Stimulated activated naive CD8-positive, alpha-beta T cell treated with anti-CD3 and anti-CD28 coated beads, Interleukin-15, Interleukin-2, amounts not matched to agents 100 U/mL and 50 U/mL, for 24 hours (primary cell): Measurements from ENCODE around the gene TM4SF5.
"Not testable (repeated sequence)": the region's sequence is repeated elsewhere in the genome, so short reads cannot be mapped to it uniquely, and the experiment has no call there.

Experiments
- ATAC-seq: fragments of 150-1000 bp; cut with Tn5 transposase; one replicate; pipeline ENCODE4 v1.10.0; 2021
- DNase-seq: peaks from one replicate; pipeline ENCODE4 v3.0.0; 2021

The TM4SF5 gene

DNA sequence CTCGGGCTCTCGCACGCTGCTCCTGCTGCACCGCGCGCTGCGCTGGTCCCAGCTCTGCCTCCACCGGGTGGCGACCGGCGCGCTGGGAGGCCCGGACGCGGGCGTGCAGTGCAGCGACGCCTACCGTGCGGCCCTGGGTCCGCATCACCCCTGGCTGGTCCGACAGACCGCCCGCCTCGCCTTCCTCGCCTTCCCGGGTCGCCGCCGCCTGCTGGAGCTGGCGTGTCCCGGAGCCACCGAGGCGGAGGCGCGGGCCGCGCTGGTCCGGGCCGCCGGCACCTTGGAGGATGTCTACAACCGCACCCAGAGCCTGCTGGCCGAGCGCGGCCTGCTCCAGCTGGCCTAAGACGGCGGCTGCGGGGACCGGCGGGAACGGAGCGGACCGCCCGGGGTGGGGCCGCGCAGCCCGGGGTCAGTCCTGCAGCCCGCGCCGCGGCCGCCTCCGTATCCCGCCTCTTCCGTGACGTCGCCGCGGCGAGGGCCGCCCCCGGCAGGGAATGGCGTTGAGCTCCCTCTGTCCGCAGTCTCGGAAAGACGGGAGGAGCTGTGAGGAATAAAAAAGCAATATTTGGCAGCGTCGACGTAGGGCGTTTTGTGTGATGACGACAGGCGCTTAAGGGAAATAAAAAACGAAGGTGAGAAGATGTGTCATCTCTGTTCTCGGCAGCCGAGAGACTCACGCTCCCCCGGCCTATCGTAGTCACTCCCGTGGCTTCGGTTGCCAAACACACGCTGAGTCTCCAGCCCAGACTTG, 18.4 kb downstream of the TM4SF5 start:
- DNase-seq, result peak; percentile 87
- peak; percentile 93 for ATAC-seq

DNA sequence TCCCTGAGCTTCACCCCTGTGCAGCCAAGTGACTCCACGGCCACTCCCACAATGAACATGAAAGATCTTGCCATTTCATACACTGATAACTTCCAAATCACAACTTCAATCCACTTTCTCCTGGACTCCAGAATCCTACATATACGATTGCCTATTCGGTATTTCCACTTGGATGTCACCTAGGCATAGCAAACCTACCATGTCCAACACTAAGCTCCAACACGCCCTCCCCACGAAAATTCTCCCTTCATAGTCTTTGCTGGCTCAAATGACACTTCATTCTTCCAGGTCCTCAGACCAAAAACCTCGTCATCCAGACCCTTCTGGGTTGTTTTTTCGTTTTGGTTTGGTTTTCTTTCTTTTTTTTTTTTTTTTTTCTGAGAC, 19.0 kb downstream of the TM4SF5 start:
- ATAC-seq (no peak), DNase-seq (no peak)

DNA sequence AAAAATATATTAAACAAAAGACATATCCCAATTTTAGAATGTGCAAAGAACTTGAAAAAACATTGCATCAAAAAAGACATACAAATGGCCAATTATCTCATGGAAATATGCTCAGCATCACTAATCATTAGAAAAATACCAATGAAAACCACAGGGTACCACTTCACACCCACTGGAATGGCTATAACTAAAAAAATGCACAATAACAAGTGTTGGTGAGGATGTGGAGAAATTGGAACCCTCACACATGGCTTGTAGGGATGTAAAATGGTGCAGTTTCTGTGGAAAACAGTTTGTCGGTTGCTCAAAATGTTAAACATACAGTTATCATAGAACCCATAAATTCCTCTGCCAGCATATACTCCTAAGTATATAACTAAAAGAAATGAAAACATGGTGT, 23.5 kb downstream of the TM4SF5 start:
- no peak for DNase-seq
- ATAC-seq, result no peak

DNA sequence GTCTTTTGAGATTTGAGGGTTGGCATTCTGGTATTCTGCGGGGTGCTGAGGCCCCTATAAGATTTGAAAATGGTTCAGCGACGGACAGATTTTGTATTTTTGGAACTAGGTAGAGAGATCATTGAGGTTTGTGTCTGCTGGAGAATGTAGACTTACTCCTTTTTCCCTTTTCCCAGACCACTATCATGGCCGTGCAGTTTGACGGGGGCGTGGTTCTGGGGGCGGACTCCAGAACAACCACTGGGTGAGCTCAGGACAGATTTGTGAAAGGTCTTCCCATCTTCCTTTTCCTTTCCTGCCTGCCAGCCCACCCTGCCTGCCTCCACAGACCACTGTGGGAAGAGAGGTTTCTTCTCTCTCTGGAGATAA, 24.9 kb downstream of the TM4SF5 start:
- ATAC-seq, result no peak
- peak; percentile 63 for DNase-seq

DNA sequence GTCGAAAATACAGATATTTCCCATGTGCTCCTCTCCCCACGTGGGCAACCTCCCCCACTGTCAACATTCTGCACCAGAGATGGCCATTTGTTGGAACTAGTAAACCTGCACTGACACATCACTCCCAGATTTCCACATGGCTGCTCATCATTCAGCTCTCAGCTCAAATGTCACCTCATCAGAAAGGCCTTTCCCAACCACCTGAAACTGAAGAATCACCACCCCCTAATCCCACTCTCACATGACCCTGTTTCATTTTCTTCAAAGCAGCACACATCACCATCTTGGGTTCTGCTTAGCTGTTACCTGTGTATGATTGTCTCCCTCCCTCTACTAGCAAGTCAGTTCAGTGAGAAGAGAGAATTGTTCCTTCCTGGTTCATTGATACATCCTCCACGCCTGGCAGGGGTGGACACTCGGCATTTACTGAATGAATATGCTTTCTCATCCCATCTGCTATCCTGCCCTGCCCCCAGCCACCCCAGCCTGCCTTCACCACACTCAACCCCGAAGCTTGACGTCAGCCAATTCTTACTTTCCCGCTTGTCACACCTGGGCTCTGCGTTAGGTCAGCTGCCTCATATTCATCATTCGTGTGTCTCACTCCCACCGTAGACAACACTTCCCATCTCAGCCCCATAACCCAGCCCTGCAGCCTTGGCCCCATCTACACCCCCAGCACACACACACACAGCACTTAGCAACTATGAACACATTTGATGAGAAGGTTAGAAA, 28.9 kb downstream of the TM4SF5 start:
- DNase-seq (no peak), ATAC-seq (no peak)

DNA sequence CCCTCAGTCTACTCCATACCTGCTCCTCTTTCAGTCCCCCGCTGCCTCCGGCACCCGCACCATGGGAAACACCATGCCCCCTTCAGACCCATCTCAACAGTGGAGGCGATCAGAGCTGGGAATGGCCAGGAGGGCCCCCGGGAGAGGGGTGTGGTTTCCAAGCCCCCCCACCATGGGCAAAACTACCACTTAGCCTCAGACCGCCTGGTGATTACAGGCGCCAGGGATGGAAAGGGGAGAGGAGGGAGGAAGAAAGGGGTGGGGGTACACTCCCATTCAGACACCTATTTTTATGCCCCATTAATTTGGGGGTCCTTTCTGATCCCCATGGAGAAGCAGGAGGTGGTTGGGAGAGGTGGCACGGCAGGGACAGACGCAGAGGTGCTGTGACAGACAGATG, 30.5 kb downstream of the TM4SF5 start, which contains the start of gene C17orf114:
Gene C17orf114 (minus strand): TSS at position 101 of the 400 bp plus-strand sequence.
- DNase-seq, result no peak
- no peak for ATAC-seq

DNA sequence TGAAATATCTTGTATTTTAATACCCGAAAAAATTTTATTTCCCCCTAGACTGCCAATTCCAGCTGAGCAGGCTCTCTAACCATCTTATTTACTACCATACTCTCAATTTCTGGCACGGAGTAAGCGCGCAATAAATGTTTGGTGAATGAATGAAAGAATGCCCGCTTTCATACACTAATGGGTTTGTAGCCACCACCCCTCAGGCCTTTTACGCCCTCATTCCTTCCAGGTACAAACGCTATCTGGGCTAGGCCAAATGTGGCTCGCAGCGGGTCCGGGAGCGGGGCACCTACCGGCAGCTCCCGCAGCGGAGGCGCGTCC, 34.7 kb downstream of the TM4SF5 start:
- no peak for ATAC-seq
- DNase-seq, result no peak

DNA sequence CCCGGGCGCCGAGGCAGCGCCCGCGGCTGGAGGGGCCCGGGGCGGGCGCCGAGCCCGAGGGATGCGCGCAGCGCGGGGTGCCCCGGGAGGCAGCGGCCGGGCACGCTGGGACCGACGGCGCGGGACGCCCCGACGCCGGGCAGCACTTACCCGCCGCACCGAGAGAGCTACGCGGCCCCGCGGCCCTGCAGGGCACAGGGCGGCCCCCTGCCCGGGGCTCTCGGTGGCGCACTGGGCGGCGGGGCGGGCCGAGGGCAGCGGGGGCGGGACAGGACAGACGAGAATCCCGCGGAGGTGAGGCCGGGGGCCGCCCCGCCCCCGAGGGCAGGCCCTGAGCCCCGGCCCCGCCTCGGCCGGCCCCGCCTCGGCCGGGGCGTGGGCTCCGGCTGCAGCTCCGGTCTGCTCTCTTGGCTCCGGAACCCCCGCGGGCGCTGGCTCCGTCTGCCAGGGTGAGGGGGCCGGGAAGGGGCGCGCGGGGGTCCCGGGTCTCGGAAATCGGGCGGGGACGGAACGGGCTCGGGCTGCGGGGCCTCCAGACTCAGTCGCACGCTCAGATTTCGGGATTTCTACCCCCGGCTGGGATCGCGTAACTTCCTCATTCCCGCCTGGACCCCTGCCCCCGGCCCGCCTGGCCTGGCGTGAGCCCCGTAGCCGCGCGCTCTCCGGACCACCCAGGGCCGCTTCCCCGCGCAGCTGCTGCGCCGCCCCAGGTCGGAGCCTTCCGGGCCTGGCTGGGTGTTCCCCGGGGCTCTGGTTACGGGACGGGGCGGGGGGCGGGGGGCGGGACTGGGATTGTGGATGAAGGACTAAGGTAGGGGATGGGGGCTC, 35.3 kb downstream of the TM4SF5 start, which contains the start of gene PLD2:
Gene PLD2 (plus strand): TSS at position 376 of the 828 bp plus-strand sequence. CDS start 621 bp downstream, outside the sequence.
- ATAC-seq (peak; percentile 99), DNase-seq (peak; percentile 90)

DNA sequence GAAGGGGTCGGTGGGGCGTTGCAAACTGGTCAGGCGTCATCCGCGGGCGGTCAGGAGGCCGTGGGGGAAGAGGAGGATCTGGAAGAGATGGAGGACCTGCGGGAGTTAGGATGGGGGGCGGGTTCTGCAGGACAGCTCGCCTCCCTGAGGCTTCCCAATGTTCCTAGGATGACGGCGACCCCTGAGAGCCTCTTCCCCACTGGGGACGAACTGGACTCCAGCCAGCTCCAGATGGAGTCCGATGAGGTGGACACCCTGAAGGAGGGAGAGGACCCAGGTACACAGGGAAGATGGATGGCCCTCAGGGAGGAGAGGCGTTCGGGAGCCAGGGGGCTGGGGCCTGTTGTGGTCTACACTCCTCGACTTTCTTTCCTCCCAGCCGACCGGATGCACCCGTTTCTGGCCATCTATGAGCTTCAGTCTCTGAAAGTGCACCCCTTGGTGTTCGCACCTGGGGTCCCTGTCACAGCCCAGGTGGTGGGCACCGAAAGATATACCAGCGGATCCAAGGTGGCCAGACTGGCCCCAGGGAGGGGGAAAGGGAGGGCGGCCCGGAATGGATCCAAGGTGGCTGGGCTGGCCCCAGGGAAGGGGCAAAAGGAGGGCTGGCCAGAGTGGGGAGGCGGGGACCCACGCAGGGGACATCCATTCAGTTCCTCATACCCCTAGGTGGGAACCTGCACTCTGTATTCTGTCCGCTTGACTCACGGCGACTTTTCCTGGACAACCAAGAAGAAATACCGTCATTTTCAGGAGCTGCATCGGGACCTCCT, 36.1 kb downstream of the TM4SF5 start:
- no peak for DNase-seq
- no peak for ATAC-seq

DNA sequence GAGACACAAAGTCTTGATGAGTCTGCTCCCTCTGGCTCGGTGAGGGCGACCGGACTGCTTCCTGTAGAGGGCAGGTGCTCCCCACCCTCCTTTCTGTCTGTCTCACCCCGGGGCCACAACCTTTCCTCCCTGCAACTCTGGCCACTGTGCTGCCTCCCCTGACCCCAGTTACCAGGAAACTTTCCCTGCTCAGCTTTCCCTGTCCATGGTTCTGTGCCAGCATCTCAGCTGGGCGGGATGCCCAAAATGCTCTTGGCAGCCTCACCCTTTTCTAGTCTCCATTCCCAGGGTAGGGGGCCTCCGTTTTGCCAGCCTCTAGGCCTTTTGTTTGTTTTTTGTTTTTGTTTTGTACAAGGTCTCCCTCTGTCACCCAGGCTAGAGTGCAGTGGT, 36.7 kb downstream of the TM4SF5 start:
- DNase-seq (no peak), ATAC-seq (no peak)

DNA sequence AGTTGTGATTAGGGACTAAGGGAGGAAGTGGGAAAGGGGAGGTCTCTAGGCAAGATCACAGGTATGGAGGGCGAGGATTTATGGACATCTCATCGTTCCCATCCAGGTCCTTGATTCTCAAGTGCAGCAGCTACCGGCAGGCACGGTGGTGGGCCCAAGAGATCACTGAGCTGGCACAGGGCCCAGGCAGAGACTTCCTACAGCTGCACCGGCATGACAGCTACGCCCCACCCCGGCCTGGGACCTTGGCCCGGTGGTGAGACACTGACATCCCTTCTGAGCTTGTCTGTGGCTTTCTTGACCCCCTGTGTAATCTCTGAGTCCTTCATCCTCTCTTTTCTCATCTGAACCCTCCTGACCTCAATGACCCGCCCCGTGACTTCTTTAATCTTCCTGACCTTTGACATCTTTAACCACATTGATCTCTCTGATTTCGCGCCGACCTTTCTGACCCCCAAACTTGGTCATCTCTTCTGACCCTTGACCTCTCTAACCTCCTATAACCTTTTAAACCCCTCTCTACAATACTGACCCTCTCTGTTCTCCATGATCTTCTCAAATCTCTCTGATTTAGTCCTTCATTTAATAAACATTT, 39.1 kb downstream of the TM4SF5 start:
- ATAC-seq (no peak), DNase-seq (no peak)

DNA sequence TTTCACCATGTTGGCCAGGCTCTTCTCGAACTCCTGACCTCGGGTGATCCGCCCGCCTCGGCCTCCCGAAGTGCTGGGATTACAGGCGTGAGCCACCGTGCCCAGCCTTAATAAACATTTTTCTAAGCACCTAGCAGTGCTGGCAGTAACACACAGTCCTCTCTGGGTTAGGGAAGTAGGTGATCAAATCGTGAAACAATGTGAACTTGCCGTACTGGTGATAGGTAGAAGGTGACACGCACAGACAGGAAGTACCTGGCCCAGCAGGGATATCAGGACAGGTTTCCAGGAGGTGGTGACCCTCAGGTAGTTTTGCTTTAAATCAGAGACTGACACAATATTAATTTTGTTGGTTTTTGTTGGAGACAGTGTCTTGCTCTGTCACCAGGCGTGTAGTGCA, 39.8 kb downstream of the TM4SF5 start:
- ATAC-seq, result no peak

DNA sequence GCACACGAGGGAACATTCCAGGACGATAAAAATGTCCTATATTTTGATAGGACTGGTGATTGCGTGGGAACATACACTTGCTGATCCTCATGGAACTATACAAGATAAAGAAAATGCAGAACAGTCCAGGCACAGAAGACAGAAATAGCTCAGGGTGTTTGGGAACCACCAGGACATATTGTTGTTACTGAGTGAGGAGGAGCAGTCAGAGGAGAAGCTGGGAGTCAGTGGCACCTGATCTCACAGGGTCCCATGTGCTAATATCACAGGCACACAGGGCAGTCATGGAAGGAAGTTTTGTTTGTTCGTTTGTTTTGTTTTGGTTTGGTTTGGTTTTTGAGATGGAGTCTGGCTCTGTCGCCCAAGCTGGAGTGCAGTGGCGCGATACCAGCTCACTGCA, 41.0 kb downstream of the TM4SF5 start:
- DNase-seq (no peak), ATAC-seq (no peak)

More for the DNA sequence above, 39.8 kb downstream of the TM4SF5 start:
- DNase-seq, result no peak

DNA sequence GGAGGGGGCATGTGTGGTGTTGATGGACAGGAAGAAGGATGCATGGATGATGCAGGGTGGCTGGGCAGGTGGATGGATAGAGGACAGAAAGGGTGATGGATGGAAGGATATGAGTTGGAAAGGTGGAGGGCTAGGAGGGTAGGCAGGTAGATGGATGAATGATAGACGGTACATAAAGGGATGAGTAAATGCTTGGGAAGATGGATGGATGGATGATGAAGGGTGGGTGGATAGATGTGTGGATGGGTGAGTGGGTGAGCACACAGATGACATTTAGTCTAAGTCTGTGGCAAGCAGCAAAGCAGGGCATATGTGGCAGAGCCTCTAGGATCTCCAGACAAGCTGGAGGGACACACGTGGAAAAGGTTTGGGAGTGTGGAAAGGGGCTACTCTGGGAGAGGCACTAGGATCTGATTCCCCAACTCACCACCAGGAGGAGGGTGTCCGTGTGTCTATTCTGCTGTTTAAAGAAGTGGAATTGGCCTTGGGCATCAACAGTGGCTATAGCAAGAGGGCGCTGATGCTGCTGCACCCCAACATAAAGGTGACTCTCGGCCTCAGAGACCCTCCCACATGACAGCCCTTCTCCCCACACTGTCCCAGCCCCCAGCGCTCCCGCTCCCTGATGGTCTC, 43.5 kb downstream of the TM4SF5 start:
- no peak for ATAC-seq
- DNase-seq, result no peak

DNA sequence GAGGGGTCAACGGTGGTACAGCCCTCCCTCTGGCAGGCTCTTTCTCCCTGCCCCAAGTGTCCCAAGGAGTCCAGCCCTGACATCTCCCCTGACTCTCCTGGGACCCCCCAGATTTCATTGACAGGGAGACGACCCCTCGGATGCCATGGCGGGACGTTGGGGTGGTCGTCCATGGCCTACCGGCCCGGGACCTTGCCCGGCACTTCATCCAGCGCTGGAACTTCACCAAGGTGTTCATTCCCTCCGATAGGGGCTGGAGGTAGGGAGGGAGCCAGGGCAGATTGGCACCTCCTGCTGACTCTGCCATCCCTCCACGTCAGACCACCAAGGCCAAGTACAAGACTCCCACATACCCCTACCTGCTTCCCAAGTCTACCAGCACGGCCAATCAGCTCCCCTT, 45.1 kb downstream of the TM4SF5 start:
- DNase-seq (no peak), ATAC-seq (no peak)

DNA sequence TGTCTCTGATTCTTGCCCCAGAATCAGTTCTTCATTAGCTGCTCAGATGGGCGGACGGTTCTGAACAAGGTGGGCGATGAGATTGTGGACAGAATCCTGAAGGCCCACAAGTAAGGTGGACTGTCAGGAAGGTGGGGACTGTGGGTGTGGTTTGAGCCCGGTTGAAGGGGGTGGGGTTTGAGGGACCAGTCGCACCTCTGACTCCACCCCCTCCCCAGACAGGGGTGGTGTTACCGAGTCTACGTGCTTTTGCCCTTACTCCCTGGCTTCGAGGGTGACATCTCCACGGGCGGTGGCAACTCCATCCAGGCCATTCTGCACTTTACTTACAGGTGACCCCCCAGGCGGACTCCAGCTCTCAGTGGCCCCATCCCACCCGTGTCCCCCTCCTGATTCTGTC, 46.6 kb downstream of the TM4SF5 start:
- no peak for ATAC-seq

DNA sequence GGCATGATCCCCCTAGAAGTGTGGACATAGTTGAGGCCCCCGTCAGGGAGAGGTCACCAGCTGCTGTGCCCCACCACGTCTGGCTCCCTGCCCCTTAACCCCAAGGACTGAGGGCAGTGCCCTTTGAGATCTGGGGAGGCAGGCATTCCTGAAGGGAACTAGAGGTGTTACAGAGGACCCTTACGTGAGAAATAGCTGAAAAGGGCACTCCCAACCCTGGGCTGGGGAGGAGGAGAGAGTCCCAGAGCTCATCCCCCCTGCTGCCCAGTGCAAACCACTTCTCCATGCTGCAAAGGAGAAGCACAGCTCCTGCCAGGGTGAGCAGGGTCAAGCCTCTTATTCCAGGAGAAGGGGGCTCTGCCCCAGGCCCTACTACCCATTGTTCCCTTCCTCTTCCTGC, 51.1 kb downstream of the TM4SF5 start:
- ATAC-seq (no peak), DNase-seq (no peak)

More for the DNA sequence above, 46.6 kb downstream of the TM4SF5 start:
- no peak for DNase-seq

DNA sequence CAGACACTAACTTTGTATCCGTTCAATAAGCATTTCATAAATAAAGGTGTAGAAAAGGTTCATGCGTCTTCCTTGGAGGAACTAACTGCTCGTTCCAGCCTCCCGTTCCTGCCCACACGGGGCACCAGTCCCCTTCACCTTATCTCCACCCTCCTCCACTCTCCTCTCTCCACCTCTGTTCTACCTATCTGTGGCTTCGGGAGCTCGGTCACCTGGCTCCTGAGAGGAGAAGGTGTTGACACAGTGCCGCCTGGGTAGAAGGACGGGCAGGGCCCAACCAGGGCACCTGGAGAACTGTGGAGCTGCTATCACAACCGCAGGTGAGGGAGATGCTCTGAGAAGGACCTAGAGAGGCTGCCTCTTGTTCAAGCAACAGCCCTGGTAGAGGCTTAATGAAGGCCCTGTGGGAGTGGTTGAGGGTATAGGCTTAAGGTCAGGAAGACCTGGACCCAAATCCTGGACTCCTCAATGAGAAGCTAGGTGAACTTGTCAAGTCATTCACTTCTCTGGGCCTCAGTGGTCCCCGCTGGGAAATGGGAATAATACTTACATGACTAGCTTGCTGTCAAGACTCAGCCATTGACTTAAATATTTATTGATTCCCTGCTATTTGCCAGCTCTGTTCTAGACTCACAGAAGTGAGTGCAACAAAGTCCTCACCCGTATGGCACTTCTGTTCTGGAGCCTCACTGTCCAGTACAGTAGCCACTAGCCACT, 51.8 kb downstream of the TM4SF5 start:
- DNase-seq (no peak), ATAC-seq (no peak)

DNA sequence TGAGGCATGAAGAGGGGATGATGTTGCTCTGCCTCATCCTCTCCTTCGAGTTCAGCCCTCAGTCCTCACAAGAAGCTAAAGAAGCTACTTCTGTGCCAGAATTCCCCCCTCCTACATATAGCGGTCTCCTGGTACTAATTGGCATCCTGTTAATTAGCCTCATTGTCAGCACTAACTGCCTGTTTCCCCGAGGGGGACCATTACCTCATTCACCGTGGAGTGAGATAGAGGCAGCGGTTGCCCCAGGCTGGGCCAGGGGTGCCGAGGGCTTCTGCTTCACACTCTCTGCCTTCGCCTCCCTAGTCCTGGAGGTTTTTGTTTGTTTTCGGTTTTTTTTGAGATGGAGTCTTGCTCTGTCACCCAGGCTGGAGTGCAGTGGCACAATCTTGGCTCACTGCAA, 55.7 kb downstream of the TM4SF5 start:
- DNase-seq (no peak), ATAC-seq (no peak)

DNA sequence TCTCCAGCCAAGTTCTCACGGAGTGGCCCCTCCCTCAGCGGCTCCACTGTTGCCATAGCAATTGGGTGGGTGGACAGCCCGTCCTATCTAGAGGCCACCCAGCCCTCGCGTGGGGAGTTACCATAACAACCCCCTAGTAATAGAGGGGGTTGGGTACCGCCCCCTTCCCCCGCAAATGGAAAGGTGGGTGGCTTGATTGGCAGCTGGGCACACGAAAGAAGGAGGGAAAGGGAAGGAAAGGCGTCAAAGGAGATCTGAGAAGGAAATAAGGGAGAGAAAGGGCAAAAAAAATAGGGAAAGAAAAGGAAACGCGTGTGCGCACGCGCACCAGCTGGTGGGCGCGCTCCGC, 61.1 kb downstream of the TM4SF5 start:
- not testable (repeated sequence) for DNase-seq, ATAC-seq
